Activated CD8-positive, alpha-beta memory T cell treated with anti-CD3 and anti-CD28 coated beads, Interleukin-2, amount 50 U/mL, for 24 hours (primary cell): ENCODE measurements around the gene PRM1.
A peak's percentile ranks its signal among the peaks of the same experiment; 100 is the strongest.

Source experiments
- DNase-seq: peaks from one replicate; pipeline ENCODE4 v3.0.0-alpha.2; 2020; ENCODE audit errors: extremely low read depth

PRM1 gene

DNA sequence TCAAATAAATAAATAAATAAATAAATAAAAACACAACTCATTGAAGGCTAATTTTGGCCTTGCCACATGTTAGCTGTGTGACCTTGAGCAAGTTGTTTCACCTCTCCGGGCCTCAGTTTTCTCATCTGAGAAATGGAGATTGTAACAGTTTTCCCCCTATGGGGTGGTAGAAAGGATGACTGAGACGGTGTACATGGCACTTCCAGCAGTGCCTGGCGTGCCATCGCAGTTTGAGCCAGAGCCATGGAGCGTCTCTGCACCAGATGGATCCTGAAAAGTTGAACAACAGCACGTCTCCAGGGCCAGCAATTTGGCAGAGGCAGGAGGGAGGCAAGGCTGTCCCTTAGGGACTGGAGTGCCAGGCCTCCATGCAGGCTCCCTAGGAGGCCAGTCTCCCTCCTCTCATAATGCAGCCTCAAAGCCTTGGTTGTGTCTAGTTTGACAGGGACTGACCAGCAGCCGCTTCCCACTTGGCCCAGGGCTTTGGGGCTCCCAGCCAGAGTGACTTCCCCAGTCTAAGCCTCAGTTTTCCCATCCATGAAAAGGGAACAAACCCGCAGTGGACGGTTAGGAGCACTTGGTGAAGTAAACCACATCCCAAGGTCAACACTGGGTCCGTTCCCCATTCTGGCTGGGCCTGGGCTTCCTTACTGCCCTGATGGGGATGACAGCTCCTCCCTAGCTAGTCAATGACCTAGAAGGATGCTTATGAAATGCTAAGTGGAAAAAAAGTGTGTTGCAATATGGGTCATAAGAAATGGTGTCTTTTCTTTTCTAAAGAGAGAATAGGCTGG lies 44.5 kb downstream of the PRM1 start:
- no peak for DNase-seq

- DNase-seq, result no peak
These were observed 45.5 kb downstream of the PRM1 start for GRCh38 chr16:11235703-11235991.

DNA sequence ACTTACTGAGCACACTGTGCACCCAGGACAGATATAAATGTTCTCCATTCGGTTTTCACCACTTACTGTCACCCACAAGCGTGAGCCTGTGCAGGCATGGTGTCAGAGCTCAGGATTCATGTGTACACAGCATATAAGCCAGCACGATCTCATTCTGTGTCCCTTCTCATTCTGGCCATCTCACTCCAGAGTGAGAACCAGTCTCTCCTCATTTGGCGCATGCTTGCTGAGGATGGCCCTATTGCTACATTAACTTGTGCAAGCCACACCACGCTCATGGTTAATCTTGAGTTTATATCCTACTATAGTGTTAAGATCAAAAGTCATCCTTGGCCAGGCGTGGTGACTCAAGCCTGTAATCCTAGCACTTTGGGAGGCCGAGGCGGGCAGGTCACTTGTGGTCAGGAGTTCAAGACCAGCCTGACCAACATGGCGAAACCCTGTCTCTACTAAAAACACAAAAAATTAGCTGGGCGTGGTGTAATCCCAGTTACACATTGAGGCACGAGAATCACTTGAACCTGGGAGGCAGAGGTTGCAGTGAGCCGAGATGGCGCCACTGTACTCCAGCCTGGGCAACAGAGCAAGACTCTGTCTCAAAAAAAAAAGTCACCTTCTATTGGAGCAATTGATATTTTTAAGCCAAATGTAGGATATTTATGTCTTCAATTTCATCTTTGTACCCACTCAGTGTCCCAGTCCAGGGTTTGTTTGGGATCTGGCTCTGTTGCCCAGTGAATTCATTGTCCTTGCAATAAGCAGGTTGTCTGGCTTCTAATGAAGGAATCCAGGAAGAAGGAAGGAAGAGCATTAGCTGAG lies 46.0 kb downstream of the PRM1 start:
- DNase-seq, result no peak

GRCh38 chr16:11233727-11234376 lies 47.3 kb downstream of the PRM1 start:
- no peak for DNase-seq

DNA sequence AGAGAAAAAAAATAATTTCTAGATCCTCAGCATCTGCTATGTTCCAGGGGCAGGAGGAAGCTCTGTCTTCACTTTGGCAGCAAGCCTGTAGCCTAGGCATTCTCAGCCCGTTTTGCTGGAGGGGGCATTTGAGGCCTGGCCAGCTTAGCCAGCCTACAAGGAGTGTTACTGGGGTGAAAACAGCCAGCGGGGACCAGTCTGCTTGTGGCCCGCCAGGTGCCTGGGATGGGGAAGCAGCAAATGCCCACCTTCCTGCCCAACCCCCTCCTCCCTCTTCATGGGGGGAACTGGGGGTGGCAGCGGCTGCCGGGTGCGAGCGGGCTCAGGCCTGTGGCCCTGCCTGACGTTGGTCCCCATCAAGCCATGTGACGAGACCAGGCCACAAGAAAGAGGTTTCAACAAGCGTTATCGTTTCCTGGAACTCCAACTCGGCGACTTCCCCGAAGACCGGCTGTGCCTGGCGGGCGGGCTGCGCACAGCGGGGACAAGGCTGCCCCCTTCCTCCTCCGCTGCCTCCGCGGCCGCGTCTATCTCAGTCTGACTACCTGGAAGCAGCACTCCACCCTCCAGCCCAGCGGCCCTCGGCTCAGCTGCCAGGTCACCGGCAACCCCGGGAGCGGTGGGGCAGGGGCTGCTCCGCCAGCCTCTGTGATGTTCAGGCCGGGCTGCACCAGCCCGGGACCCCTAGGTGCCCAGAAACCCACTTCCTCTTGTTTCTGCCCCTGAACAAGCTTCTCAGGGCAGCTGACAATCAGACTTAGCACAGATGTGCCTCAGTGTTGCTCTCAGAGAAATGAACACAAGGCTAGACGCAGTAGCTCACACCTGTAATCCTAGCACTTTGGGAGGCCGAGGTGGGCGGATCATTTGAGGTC lies 48.0 kb downstream of the PRM1 start:
- DNase-seq, result peak; percentile 86

DNA sequence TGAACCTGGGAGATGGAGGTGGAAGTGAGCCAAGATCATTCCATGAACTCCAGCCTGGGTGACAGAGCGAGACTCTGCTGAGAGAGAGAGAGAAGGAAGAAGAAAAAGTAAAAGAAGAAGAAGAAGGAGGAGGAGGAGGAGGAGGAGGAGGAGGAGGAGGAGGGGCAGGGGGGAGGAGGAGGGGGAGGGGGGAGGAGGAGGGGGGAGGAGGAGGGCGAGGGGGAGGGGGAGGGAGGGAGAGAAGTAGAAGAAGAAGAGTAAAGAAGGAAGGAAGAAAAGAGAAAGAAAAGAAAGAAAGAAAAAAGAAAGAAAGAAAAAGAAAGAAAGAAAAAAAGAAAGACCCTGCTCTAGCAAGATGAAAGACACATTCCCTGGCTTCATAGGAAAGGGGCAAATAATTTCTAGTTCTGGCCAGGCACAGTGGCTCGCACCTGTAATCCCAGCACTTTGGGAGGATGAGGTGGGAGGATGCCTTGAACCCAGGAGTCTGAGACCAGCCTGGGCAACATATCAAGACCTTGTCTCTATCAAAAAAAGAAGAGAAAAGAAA lies 48.8 kb downstream of the PRM1 start:
- no peak for DNase-seq

DNA sequence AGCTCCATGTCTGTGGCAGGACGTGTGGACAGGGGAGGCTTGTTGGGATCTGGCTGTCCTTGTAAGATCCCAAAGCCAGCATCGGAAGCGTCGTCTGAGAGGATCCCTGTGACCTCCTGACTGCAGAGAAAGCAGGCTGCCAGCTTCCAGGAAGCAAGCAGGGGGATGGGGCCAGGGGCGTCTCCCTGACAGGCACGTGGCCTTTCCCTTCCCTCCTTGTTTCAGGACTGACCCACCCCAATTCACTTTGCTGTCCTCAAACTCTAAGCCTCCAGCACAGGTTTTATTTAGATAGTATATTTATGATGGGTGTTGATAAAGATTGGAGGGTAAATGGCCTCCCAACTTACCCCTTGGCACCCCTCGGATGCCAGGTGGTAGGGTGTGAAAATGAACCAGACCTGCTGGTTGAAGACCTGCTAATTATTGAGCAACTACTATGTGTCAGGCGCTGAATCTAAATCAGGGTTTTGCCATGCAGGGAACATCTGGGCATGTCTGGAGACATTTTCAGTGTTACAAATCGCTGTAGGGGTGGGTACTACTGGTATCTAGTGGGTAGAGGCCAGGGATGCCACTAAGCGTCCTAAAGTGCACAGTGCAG lies 49.7 kb downstream of the PRM1 start:
- DNase-seq, result no peak
